Astrocyte (in vitro differentiated cells and primary cell): ENCODE measurements around the gene LORICRIN. TPM values are rescaled to one million over a fixed set of nuclear protein-coding genes. Genes with fewer than 3 reads are reported as not detected.

Experiments
- DNase-seq: peaks from one replicate; pipeline ENCODE4 v3.0.0-alpha.2; 2010; ENCODE audit warnings: low read depth
- FAIRE-seq: peaks from 2 replicates; lab custom pipeline; 2011; peaks lifted over from hg19 to GRCh38; lab: Jason Lieb, UNC
- H2AFZ ChIP-seq: 2 replicates; pipeline ENCODE4 v1.6.0; 2012; ENCODE audit warnings: low read depth, low read length, inconsistent platforms
- H3K27ac ChIP-seq: 2 replicates; pipeline ENCODE4 v1.5.1; 2011; ENCODE audit warnings: low read depth, low read length, inconsistent platforms
- H3K27me3 ChIP-seq: 2 replicates; pipeline ENCODE4 v1.6.0; 2011; ENCODE audit warnings: low read length, inconsistent platforms; ENCODE audit not compliant: insufficient read depth
- H3K36me3 ChIP-seq: 2 replicates; pipeline ENCODE4 v1.5.1; 2011; ENCODE audit warnings: low read length, inconsistent platforms; ENCODE audit not compliant: insufficient read depth
- H3K4me1 ChIP-seq: 2 replicates; pipeline ENCODE4 v1.5.1; 2011; ENCODE audit warnings: low read length, inconsistent platforms; ENCODE audit not compliant: insufficient read depth
- H3K4me2 ChIP-seq: 2 replicates; pipeline ENCODE4 v1.6.0; 2012; ENCODE audit warnings: low read length, inconsistent platforms
- H3K4me3 ChIP-seq: 2 replicates; pipeline ENCODE4 v1.5.1; 2011; ENCODE audit warnings: low read depth, mild to moderate bottlenecking, low read length, inconsistent platforms; ENCODE audit not compliant: insufficient read depth
- H3K79me2 ChIP-seq: 2 replicates; pipeline ENCODE4 v1.6.0; 2012; ENCODE audit warnings: mild to moderate bottlenecking, low read length, inconsistent platforms; ENCODE audit not compliant: insufficient read depth
- H3K9ac ChIP-seq: 2 replicates; pipeline ENCODE4 v1.6.0; 2012; ENCODE audit warnings: mild to moderate bottlenecking, low read length, inconsistent platforms
- H3K9me3 ChIP-seq: 2 replicates; pipeline ENCODE4 v1.5.1; 2012; ENCODE audit warnings: low read depth, mild to moderate bottlenecking, low read length, inconsistent platforms; ENCODE audit not compliant: insufficient read depth
- H4K20me1 ChIP-seq: 2 replicates; pipeline ENCODE4 v1.6.0; 2012; ENCODE audit warnings: low read length, inconsistent platforms; ENCODE audit not compliant: insufficient read depth
- H3K27ac Mint-ChIP-seq: one replicate; pipeline ENCODE4 v1.8.0; 2021; ENCODE audit warnings: mild to moderate bottlenecking, mixed read lengths; ENCODE audit not compliant: unreplicated experiment
- H3K27me3 Mint-ChIP-seq: one replicate; pipeline ENCODE4 v1.8.0; 2021; ENCODE audit warnings: low read depth, mixed read lengths; ENCODE audit not compliant: unreplicated experiment
- H3K36me3 Mint-ChIP-seq: one replicate; pipeline ENCODE4 v1.8.0; 2021; ENCODE audit warnings: low read depth, mixed read lengths; ENCODE audit not compliant: unreplicated experiment
- H3K4me1 Mint-ChIP-seq: one replicate; pipeline ENCODE4 v1.8.0; 2021; ENCODE audit warnings: low read depth, mixed read lengths; ENCODE audit not compliant: unreplicated experiment
- H3K4me3 Mint-ChIP-seq: one replicate; pipeline ENCODE4 v1.8.0; 2021; ENCODE audit warnings: mild to moderate bottlenecking, moderate library complexity, mixed read lengths; ENCODE audit not compliant: unreplicated experiment
- H3K9me3 Mint-ChIP-seq: one replicate; pipeline ENCODE4 v1.8.0; 2021; ENCODE audit warnings: mild to moderate bottlenecking, mixed read lengths; ENCODE audit not compliant: unreplicated experiment
- EZH2 ChIP-seq: IDR thresholded peaks from 2 replicates; pipeline ENCODE4 v1.6.1; 2012; ENCODE audit warnings: mild to moderate bottlenecking, low read length, inconsistent platforms; ENCODE audit not compliant: insufficient read depth
- total RNA-seq: library from RNA; stranded (reverse); gene quantifications from 2 replicates; pipeline ENCODE4 v1.2.1, GENCODE V29; 2021
- TF ChIP-seq, protein P1 (sequence below): IDR thresholded peaks from 2 replicates; pipeline ENCODE4 v1.5.1; 2011; ENCODE audit warnings: low read depth, mild to moderate bottlenecking, inconsistent platforms, low read length, moderate library complexity; ENCODE audit not compliant: insufficient read depth

The LORICRIN gene
- total RNA-seq, 1 donor from 2014 or later: not detected

DNA sequence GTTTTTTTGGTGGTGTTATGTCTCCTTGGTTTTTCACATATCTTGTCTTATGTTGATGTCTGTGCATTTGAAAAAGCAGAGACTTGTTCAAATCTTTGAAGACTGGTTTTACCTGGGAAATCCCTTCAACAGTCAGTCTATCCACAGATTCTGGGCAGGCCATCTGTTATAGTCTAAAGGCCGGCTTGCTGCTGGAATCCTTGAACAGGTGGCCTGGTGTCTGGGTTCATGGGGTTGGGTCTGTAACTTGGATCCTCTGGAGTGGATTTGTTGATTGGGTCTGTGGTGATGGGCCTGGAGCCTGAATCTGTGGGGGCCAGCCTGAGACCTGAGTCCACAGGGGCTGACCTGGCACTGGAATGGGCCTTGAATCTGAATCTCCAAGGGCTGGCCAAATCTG, 12.2 kb downstream of the LORICRIN start:
- Histone ChIP-seq H3K4me3 (no peak overlapping the region), H3K79me2 (no peaks in the 10 kb centered on the region), H4K20me1 (no peaks in the 10 kb centered on the region), H3K27me3 (no peaks in the 10 kb centered on the region), H3K9ac (no peak overlapping the region), H3K4me2 (no peak overlapping the region), H3K36me3 (no peaks in the 10 kb centered on the region), H3K9me3 (no peaks in the 10 kb centered on the region), H2AFZ (no peak overlapping the region), H3K27ac (no peak overlapping the region), H3K4me1 (no peaks in the 10 kb centered on the region)
- no peaks in the 10 kb centered on the region for H3K27me3 Mint-ChIP-seq
- no peak overlapping the region for H3K4me3 Mint-ChIP-seq
- no peak for DNase-seq
- TF ChIP-seq, protein P1, sequence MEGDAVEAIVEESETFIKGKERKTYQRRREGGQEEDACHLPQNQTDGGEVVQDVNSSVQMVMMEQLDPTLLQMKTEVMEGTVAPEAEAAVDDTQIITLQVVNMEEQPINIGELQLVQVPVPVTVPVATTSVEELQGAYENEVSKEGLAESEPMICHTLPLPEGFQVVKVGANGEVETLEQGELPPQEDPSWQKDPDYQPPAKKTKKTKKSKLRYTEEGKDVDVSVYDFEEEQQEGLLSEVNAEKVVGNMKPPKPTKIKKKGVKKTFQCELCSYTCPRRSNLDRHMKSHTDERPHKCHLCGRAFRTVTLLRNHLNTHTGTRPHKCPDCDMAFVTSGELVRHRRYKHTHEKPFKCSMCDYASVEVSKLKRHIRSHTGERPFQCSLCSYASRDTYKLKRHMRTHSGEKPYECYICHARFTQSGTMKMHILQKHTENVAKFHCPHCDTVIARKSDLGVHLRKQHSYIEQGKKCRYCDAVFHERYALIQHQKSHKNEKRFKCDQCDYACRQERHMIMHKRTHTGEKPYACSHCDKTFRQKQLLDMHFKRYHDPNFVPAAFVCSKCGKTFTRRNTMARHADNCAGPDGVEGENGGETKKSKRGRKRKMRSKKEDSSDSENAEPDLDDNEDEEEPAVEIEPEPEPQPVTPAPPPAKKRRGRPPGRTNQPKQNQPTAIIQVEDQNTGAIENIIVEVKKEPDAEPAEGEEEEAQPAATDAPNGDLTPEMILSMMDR: no peak
- no peak for TF ChIP-seq EZH2
- no peaks in the 10 kb centered on the region for H3K36me3 Mint-ChIP-seq
- no peak for FAIRE-seq
- no peak overlapping the region for H3K27ac Mint-ChIP-seq
- no peaks in the 10 kb centered on the region for H3K4me1 Mint-ChIP-seq
- no peaks in the 10 kb centered on the region for H3K9me3 Mint-ChIP-seq

DNA sequence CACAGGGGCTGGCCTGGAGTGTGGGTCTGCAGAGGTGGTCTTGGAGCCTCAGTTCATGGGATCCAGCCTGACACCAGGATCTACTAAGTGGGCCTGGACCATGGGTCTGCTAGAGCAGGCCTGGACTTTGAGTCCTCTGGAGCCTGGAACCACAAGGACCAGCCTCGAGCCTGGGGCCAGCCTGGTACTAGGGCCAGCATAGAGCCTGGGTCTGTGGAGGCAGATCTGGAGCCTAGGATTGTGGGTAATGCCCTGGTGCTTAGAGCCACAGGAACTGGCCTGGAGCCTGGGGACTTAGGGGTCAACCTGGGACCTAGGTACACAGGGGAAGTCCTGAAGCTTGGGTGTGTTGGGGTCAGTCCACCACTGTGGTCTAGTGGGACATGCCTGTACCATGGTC, 12.7 kb downstream of the LORICRIN start:
- H3K9me3 ChIP-seq: no peaks in the 10 kb centered on the region
- Mint-ChIP-seq H3K9me3 (no peaks in the 10 kb centered on the region), H3K4me1 (no peaks in the 10 kb centered on the region), H3K27me3 (no peaks in the 10 kb centered on the region), H3K27ac (no peak overlapping the region), H3K4me3 (no peak overlapping the region), H3K36me3 (no peaks in the 10 kb centered on the region)
- no peaks in the 10 kb centered on the region for H3K27me3 ChIP-seq
- no peaks in the 10 kb centered on the region for H3K79me2 ChIP-seq
- H3K4me2 ChIP-seq: no peak overlapping the region
- FAIRE-seq: no peak
- no peak for TF ChIP-seq EZH2
- TF ChIP-seq, protein P1: no peak
- no peak overlapping the region for H2AFZ ChIP-seq
- H3K4me1 ChIP-seq: no peaks in the 10 kb centered on the region
- no peak overlapping the region for H3K4me3 ChIP-seq
- no peak overlapping the region for H3K27ac ChIP-seq
- DNase-seq: no peak
- H4K20me1 ChIP-seq: no peaks in the 10 kb centered on the region
- no peak overlapping the region for H3K9ac ChIP-seq
- no peaks in the 10 kb centered on the region for H3K36me3 ChIP-seq

DNA sequence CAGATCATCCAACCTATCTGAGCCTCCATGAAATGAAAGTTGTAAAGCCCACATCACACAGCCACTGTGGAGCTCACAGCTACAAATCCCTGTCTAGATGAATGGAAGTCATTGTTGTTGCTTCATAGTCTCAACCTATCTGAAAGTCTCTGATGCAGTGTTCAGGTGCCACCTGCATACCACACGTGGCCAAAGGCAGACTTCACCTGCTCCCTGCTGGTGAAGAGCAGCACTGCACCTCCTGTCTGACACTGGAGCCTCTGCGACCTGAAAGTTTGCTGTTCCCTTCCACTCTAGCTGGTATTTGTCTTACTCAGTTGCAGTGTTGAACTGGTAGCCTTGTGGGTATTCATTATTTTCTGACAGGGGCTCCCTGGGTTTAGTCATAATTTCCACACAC, 18.4 kb downstream of the LORICRIN start:
- peaks cover 15% of the 10 kb centered on the region for H3K27me3 Mint-ChIP-seq

More for the DNA sequence above, 18.4 kb downstream of the LORICRIN start:
- H3K36me3 Mint-ChIP-seq: no peaks in the 10 kb centered on the region
- Histone ChIP-seq H3K9me3 (no peaks in the 10 kb centered on the region), H2AFZ (no peak overlapping the region), H3K4me3 (no peak overlapping the region), H3K27me3 (no peaks in the 10 kb centered on the region), H3K4me1 (no peaks in the 10 kb centered on the region), H3K4me2 (no peak overlapping the region), H4K20me1 (no peaks in the 10 kb centered on the region), H3K9ac (no peak overlapping the region), H3K36me3 (no peaks in the 10 kb centered on the region), H3K79me2 (no peaks in the 10 kb centered on the region), H3K27ac (no peak overlapping the region)
- no peaks in the 10 kb centered on the region for H3K4me1 Mint-ChIP-seq
- no peaks in the 10 kb centered on the region for H3K9me3 Mint-ChIP-seq
- TF ChIP-seq, protein P1: peak; percentile 32
- no peak for TF ChIP-seq EZH2
- H3K4me3 Mint-ChIP-seq: no peak overlapping the region
- FAIRE-seq: no peak
- H3K27ac Mint-ChIP-seq: no peak overlapping the region
- no peak for DNase-seq
